PFSK-1 (cell line): ENCODE measurements around the gene NOPCHAP1.

Experiments used
- POLR2AphosphoS5 ChIP-seq: IDR thresholded peaks from 2 replicates; pipeline ENCODE4 v1.6.1; 2012; ENCODE audit warnings: low read depth, mild to moderate bottlenecking, control low read depth, low read length, moderate library complexity
- REST ChIP-seq, 2 experiments: IDR thresholded peaks; 2 replicates each; pipeline versions ENCODE4 v1.6.1 to v1.8.0; 2011 to 2012; ENCODE audit warnings: low read depth in 2 of 2, low read length in 2 of 2, control low read depth in 1 of 2, inconsistent platforms in 1 of 2, mild to moderate bottlenecking in 1 of 2, moderate library complexity in 1 of 2; ENCODE audit not compliant: insufficient read depth in 1 of 2
- TAF1 ChIP-seq: IDR thresholded peaks from 2 replicates; pipeline ENCODE4 v1.6.1; 2012; ENCODE audit warnings: low read length, control low read depth, borderline replicate concordance; ENCODE audit not compliant: insufficient read depth

DNA sequence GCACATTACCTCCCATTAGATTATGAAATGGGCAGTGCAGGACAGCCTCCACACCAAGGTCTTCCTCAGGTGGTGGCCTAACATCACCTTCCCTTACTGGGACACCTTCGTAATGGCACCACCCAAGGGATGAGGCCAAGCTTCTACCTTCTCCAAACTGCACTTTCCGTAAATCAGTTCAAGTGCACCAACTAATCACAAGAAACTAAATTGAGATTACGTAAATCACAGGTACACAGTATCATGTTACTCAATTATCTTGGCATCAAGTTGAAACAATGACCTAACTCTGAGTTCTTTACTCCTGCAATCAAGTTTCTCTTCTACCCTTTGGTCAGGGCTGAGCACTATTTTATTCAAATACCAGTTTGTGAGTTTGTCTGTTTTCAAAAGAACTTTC, 41.9 kb upstream of the NOPCHAP1 start:
- TF ChIP-seq TAF1, result no peak
- TF ChIP-seq POLR2AphosphoS5, result no peak
- no peak for TF ChIP-seq REST (IDR thresholded peaks at IDR 0.05; ENCODE audit: insufficient read depth in 1 of 2, low read depth in 2 of 2, low read length in 2 of 2)
